ENCODE measurements around the gene CDH19.

CDH19 gene

GRCh38 chr18:66603941-66604627 is at the start of gene CDH19:
Gene CDH19 (minus strand): TSS chr18:66604090. CDS start chr18:66572204, 31,886 bp downstream.
- DNase-seq = no peak

GRCh38 chr18:66647671-66648070 is 43.8 kb upstream of the CDH19 start:
- DNase-seq = no peak

- no peak for DNase-seq
Measured at GRCh38 chr18:66646609-66647008, 42.7 kb upstream of the CDH19 start.

GRCh38 chr18:66645983-66646382 is 42.1 kb upstream of the CDH19 start:
- no peak for DNase-seq

- DNase-seq = no peak
Measured at GRCh38 chr18:66641056-66641455, 37.2 kb upstream of the CDH19 start.

GRCh38 chr18:66640431-66640830 is 36.5 kb upstream of the CDH19 start:
- no peak for DNase-seq

GRCh38 chr18:66638856-66639629 is 35.2 kb upstream of the CDH19 start:
- DNase-seq = no peak

GRCh38 chr18:66635342-66635741 is 31.5 kb upstream of the CDH19 start:
- no peak for DNase-seq

- no peak for DNase-seq
Measured at GRCh38 chr18:66632756-66633155, 28.9 kb upstream of the CDH19 start.

- DNase-seq = no peak
Measured at GRCh38 chr18:66630831-66631230, 26.9 kb upstream of the CDH19 start.

- no peak for DNase-seq
Measured at GRCh38 chr18:66623821-66624220, 19.9 kb upstream of the CDH19 start.

GRCh38 chr18:66621816-66622576 is 18.1 kb upstream of the CDH19 start:
- no peak for DNase-seq

- no peak for DNase-seq
Measured at GRCh38 chr18:66616523-66616983, 12.7 kb upstream of the CDH19 start.

- no peak for DNase-seq
Measured at GRCh38 chr18:66615176-66615575, 11.3 kb upstream of the CDH19 start.

- no peak for DNase-seq
Measured at GRCh38 chr18:66607632-66608031, 3.7 kb upstream of the CDH19 start.

GRCh38 chr18:66601649-66602048 is 2.2 kb downstream of the CDH19 start:
- DNase-seq = no peak

GRCh38 chr18:66599190-66599589 is 4.7 kb downstream of the CDH19 start:
- DNase-seq = no peak

GRCh38 chr18:66587430-66587829 is 16.5 kb downstream of the CDH19 start:
- DNase-seq = no peak

- DNase-seq = no peak
Measured at GRCh38 chr18:66582211-66582610, 21.7 kb downstream of the CDH19 start.

GRCh38 chr18:66575263-66575662 is 28.6 kb downstream of the CDH19 start:
- DNase-seq = no peak

GRCh38 chr18:66571845-66572244 is 32.0 kb downstream of the CDH19 start:
- DNase-seq = no peak

GRCh38 chr18:66566616-66567015 is 37.3 kb downstream of the CDH19 start:
- no peak for DNase-seq

- DNase-seq = no peak
Measured at GRCh38 chr18:66564236-66564635, 39.7 kb downstream of the CDH19 start.

- DNase-seq = no peak
Measured at GRCh38 chr18:66562279-66562678, 41.6 kb downstream of the CDH19 start.
